ENCODE data around the gene MCF2L.

DNA sequence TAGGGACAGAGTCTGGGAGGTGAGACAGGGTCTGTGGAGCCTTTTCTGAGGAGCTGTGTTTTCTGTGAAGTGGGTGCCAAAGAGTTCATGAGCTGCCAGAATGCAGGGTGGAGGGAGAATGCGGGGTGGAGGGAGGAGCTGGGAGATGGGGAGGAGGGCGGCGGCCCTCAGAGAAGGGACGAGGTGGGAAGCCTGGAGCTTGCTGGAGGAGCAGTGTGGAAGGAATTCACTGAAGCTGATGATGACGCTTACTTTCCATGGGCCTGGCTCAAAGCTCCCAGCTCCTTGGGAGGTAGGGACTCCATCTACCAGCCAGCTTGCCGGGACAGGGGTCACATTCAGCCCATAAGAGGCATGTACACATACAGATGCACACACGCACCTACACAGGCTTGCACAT is 62.5 kb downstream of the MCF2L start:
- TF ChIP-seq, protein P1, sequence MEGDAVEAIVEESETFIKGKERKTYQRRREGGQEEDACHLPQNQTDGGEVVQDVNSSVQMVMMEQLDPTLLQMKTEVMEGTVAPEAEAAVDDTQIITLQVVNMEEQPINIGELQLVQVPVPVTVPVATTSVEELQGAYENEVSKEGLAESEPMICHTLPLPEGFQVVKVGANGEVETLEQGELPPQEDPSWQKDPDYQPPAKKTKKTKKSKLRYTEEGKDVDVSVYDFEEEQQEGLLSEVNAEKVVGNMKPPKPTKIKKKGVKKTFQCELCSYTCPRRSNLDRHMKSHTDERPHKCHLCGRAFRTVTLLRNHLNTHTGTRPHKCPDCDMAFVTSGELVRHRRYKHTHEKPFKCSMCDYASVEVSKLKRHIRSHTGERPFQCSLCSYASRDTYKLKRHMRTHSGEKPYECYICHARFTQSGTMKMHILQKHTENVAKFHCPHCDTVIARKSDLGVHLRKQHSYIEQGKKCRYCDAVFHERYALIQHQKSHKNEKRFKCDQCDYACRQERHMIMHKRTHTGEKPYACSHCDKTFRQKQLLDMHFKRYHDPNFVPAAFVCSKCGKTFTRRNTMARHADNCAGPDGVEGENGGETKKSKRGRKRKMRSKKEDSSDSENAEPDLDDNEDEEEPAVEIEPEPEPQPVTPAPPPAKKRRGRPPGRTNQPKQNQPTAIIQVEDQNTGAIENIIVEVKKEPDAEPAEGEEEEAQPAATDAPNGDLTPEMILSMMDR (IDR thresholded peaks at IDR 0.05): no peak
- TF ChIP-seq POLR2A (IDR thresholded peaks at IDR 0.05): no peak

Data from body of pancreas (tissue), 4 donors.